ENCODE results near the gene TCERG1L.
"Not testable (repeated sequence)": the region's sequence is repeated elsewhere in the genome, so short reads cannot be mapped to it uniquely, and the experiment has no call there.

The TCERG1L gene

DNA sequence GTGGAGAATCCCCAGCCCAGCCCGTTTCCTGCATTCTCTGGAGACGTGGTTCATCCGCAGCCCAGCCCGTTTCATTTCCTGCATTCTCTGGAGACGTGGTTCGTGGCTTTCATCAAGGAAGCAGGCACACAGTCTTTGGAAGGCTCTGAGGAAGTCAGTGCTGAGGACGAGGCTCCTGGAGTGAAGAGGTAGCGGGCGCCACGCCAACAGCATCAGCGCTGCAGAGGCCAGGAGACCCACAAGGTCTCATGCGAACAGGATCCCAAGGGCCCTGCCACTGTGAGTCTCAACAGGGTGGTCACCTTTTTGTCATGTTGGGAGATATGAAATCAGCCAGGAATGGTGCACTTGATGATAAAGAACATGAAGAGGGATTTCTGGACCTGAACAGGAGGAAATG lies 12.4 kb upstream of the TCERG1L start:
- H3K36me3 ChIP-seq (ENCODE audit: control insufficient read depth in 4 of 4, insufficient read depth in 4 of 4, low read length in 3 of 4): no peaks in the 10 kb centered on the region
- 39% methylated on average over 12 of the region's 12 CpGs for WGBS (ENCODE audit: insufficient coverage)
- ChIA-PET POLR2A (no interaction called here), CTCF (no interaction called here)
- no peaks in the 10 kb centered on the region for H3K4me1 ChIP-seq (ENCODE audit: control extremely low read depth in 1 of 4, control insufficient read depth in 4 of 4, insufficient read depth in 4 of 4, low read length in 3 of 4)
- H3K27ac ChIP-seq (ENCODE audit: insufficient read depth in 1 of 2, low read depth in 1 of 2, low read length in 2 of 2, poor library complexity in 1 of 2, severe bottlenecking in 2 of 2): no peak overlapping the region
- H3K27me3 ChIP-seq (replicated peaks in 2 of 5; ENCODE audit: control insufficient read depth in 4 of 5, insufficient read depth in 5 of 5, low read length in 4 of 5): peaks cover 0 to 57% (median 11%) of the 10 kb centered on the region in 5 experiments
- no peak overlapping the region for H3K4me3 ChIP-seq (ENCODE audit: control insufficient read depth in 1 of 7, extremely low read depth in 1 of 7, insufficient read depth in 4 of 7, low read depth in 2 of 7, low read length in 6 of 7)
- DNase-seq: no peak
- no peaks in the 10 kb centered on the region for H3K9me3 ChIP-seq (ENCODE audit: control extremely low read depth in 1 of 5, control insufficient read depth in 4 of 5, insufficient read depth in 2 of 5, low read depth in 1 of 5, low read length in 4 of 5)

DNA sequence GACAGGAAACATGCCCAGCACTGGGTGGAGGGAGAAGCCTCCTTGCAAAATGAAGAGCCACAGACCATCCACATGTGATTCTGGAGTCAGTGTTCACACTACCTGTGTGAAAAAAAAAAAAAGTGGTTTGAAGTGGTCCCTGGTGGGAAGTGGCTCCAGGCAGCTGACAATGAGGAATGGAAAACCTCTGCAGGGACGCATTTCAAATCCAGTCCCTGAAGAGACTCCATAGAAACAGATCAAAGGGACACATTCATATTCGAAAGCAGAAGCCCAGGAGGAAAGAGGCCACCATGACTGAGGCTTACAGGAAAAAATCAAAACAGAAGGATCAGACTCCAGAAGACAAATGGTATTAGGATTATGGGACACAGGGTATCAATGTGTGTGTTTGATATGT lies 11.5 kb upstream of the TCERG1L start:
- DNase-seq: no peak
- Histone ChIP-seq H3K4me3 (ENCODE audit: control insufficient read depth in 1 of 7, extremely low read depth in 1 of 7, insufficient read depth in 4 of 7, low read depth in 2 of 7, low read length in 6 of 7) (no peak overlapping the region), H3K9me3 (ENCODE audit: control extremely low read depth in 1 of 5, control insufficient read depth in 4 of 5, insufficient read depth in 2 of 5, low read depth in 1 of 5, low read length in 4 of 5) (no peaks in the 10 kb centered on the region), H3K36me3 (ENCODE audit: control insufficient read depth in 4 of 4, insufficient read depth in 4 of 4, low read length in 3 of 4) (no peaks in the 10 kb centered on the region), H3K27me3 (replicated peaks in 2 of 5; ENCODE audit: control insufficient read depth in 4 of 5, insufficient read depth in 5 of 5, low read length in 4 of 5) (peaks cover 0 to 64% (median 11%) of the 10 kb centered on the region in 5 experiments), H3K27ac (ENCODE audit: insufficient read depth in 1 of 2, low read depth in 1 of 2, low read length in 2 of 2, poor library complexity in 1 of 2, severe bottlenecking in 2 of 2) (no peak overlapping the region), H3K4me1 (ENCODE audit: control extremely low read depth in 1 of 4, control insufficient read depth in 4 of 4, insufficient read depth in 4 of 4, low read length in 3 of 4) (no peaks in the 10 kb centered on the region)
- ChIA-PET POLR2A (no interaction called here), CTCF (no interaction called here)
- WGBS (ENCODE audit: insufficient coverage): 91% methylated on average over 2 of the region's 2 CpGs

DNA sequence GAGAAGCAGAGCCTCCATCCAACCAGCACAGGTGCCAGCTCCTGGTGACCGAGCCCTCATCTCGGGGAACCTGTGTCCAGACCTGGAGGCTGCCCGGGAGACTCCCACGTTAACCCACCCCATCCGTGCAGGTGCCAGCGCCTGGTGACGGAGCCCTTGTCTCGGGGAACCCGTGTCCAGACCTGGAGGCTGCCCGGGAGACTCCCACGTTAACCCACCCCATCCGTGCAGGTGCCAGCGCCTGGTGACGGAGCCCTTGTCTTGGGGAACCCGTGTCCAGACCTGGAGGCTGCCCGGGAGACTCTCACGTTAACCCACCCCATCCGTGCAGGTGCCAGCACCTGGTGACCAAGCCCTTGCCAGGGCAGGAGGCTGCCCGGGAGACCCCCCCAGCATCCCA lies 11.1 kb upstream of the TCERG1L start:
- peaks cover 0 to 69% (median 11%) of the 10 kb centered on the region in 5 experiments for H3K27me3 ChIP-seq (replicated peaks in 2 of 5; ENCODE audit: control insufficient read depth in 4 of 5, insufficient read depth in 5 of 5, low read length in 4 of 5)
- H3K9me3 ChIP-seq (ENCODE audit: control extremely low read depth in 1 of 5, control insufficient read depth in 4 of 5, insufficient read depth in 2 of 5, low read depth in 1 of 5, low read length in 4 of 5); DNase-seq; H3K36me3 ChIP-seq (ENCODE audit: control insufficient read depth in 4 of 4, insufficient read depth in 4 of 4, low read length in 3 of 4); H3K4me1 ChIP-seq (ENCODE audit: control extremely low read depth in 1 of 4, control insufficient read depth in 4 of 4, insufficient read depth in 4 of 4, low read length in 3 of 4); CTCF ChIA-PET; POLR2A ChIA-PET; H3K27ac ChIP-seq (ENCODE audit: insufficient read depth in 1 of 2, low read depth in 1 of 2, low read length in 2 of 2, poor library complexity in 1 of 2, severe bottlenecking in 2 of 2); H3K4me3 ChIP-seq (ENCODE audit: control insufficient read depth in 1 of 7, extremely low read depth in 1 of 7, insufficient read depth in 4 of 7, low read depth in 2 of 7, low read length in 6 of 7): not testable (repeated sequence)
- WGBS (ENCODE audit: insufficient coverage): 95% methylated on average over 14 of the region's 19 CpGs

DNA sequence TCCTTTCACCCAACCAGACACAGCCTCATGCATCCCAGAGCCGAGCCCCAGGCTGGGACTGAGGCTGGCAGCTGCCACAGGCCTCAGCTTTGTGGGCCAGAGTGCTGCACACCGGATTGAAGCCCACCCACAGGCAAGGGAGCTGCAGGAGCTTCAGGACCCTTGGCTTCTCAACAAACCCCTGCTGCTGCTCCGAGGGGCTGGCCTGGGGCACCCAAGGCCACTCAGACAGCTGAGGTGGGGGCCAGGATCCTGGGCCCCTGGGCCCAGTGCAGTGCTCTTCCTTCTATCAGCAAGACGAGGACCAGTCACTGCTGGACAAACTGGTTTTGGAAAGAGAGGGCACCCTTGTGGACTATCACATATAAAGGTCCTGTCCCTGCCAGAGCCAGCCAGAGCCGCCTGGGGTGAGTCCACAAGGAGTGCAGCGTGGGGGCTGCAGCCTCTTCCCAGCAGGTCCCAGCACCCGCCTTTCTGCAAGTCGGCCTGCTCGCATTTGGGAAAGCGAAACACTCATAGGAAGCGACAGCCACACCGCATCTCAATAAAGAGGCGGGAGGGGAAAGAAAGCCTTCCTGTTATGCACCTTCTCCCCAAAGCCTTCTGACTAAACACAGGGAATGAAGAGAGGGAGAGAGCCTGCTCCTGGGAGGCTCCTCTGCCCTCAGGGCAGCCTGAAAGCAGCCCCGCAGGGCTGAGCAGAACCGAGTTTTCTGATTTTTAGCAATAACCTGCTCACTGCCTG lies 9.5 kb upstream of the TCERG1L start:
- Histone ChIP-seq H3K4me1 (ENCODE audit: control extremely low read depth in 1 of 4, control insufficient read depth in 4 of 4, insufficient read depth in 4 of 4, low read length in 3 of 4) (no peaks in the 10 kb centered on the region), H3K9me3 (ENCODE audit: control extremely low read depth in 1 of 5, control insufficient read depth in 4 of 5, insufficient read depth in 2 of 5, low read depth in 1 of 5, low read length in 4 of 5) (no peaks in the 10 kb centered on the region), H3K36me3 (ENCODE audit: control insufficient read depth in 4 of 4, insufficient read depth in 4 of 4, low read length in 3 of 4) (no peaks in the 10 kb centered on the region), H3K27ac (ENCODE audit: insufficient read depth in 1 of 2, low read depth in 1 of 2, low read length in 2 of 2, poor library complexity in 1 of 2, severe bottlenecking in 2 of 2) (no peak overlapping the region), H3K4me3 (ENCODE audit: control insufficient read depth in 1 of 7, extremely low read depth in 1 of 7, insufficient read depth in 4 of 7, low read depth in 2 of 7, low read length in 6 of 7) (no peak overlapping the region), H3K27me3 (replicated peaks in 2 of 5; ENCODE audit: control insufficient read depth in 4 of 5, insufficient read depth in 5 of 5, low read length in 4 of 5) (peaks cover 0 to 76% (median 11%) of the 10 kb centered on the region in 5 experiments)
- ChIA-PET POLR2A (no interaction called here), CTCF (interaction anchor here (0.6 kb wide), 1 partner anchor 495 kb away, joined by 3 read pairs; no protein-coding TSS in a partner anchor)
- 34% methylated on average over 9 of the region's 15 CpGs for WGBS (ENCODE audit: insufficient coverage)
- DNase-seq: no peak

DNA sequence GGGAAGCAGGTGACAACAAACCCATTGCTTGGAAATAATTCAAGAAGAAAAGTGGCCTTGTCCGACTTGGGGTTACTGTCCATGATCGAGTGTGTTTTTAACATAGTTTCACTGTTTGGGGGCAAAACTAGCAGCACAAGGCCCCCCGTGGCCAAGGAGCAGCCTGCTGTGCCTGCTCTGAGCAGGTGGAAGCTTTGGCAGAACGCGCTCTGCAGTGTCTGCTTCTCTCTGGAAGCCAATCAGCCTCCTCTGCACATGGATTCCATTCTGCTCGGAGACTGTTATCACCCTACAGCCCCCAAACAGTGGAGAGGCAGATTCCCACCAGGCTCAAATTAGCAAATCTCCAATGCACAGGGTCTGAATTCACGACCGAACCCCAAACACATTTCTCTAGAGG lies 7.3 kb upstream of the TCERG1L start:
- Histone ChIP-seq H3K27ac (ENCODE audit: insufficient read depth in 1 of 2, low read depth in 1 of 2, low read length in 2 of 2, poor library complexity in 1 of 2, severe bottlenecking in 2 of 2) (no peak overlapping the region), H3K4me1 (ENCODE audit: control extremely low read depth in 1 of 4, control insufficient read depth in 4 of 4, insufficient read depth in 4 of 4, low read length in 3 of 4) (no peaks in the 10 kb centered on the region), H3K9me3 (ENCODE audit: control extremely low read depth in 1 of 5, control insufficient read depth in 4 of 5, insufficient read depth in 2 of 5, low read depth in 1 of 5, low read length in 4 of 5) (no peaks in the 10 kb centered on the region), H3K36me3 (ENCODE audit: control insufficient read depth in 4 of 4, insufficient read depth in 4 of 4, low read length in 3 of 4) (no peaks in the 10 kb centered on the region), H3K4me3 (ENCODE audit: control insufficient read depth in 1 of 7, extremely low read depth in 1 of 7, insufficient read depth in 4 of 7, low read depth in 2 of 7, low read length in 6 of 7) (no peak overlapping the region), H3K27me3 (replicated peaks in 2 of 5; ENCODE audit: control insufficient read depth in 4 of 5, insufficient read depth in 5 of 5, low read length in 4 of 5) (peaks cover 0 to 88% (median 17%) of the 10 kb centered on the region in 5 experiments)
- 89% methylated on average over 6 of the region's 8 CpGs for whole genome bisulfite sequencing (ENCODE audit: insufficient coverage)
- DNase-seq: no peak
- CTCF ChIA-PET: no interaction called here
- POLR2A ChIA-PET: no interaction called here

DNA sequence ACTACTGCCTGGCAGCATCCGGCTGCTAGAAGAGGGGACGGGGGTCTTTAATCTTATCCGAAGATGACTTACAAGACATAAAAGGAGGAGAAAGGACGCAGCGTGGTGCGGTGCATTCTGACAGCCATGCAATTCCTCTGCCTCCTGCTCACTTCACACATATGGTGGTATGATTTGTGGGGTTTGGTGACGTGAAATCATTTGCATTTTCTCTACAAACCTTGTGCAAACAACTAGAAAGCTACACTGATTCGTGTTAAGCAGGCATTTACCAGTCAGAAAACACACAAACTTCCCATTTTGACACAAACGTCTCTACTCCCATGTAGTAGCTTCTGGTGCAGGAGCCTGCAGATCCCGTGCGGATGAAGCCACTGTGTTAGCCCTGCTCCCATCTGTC lies 6.8 kb upstream of the TCERG1L start:
- CTCF ChIA-PET: no interaction called here
- Histone ChIP-seq H3K27ac (ENCODE audit: insufficient read depth in 1 of 2, low read depth in 1 of 2, low read length in 2 of 2, poor library complexity in 1 of 2, severe bottlenecking in 2 of 2) (no peak overlapping the region), H3K36me3 (ENCODE audit: control insufficient read depth in 4 of 4, insufficient read depth in 4 of 4, low read length in 3 of 4) (no peaks in the 10 kb centered on the region), H3K9me3 (ENCODE audit: control extremely low read depth in 1 of 5, control insufficient read depth in 4 of 5, insufficient read depth in 2 of 5, low read depth in 1 of 5, low read length in 4 of 5) (no peaks in the 10 kb centered on the region), H3K4me3 (ENCODE audit: control insufficient read depth in 1 of 7, extremely low read depth in 1 of 7, insufficient read depth in 4 of 7, low read depth in 2 of 7, low read length in 6 of 7) (no peak overlapping the region), H3K27me3 (replicated peaks in 2 of 5; ENCODE audit: control insufficient read depth in 4 of 5, insufficient read depth in 5 of 5, low read length in 4 of 5) (peaks cover 0 to 89% (median 18%) of the 10 kb centered on the region in 5 experiments), H3K4me1 (ENCODE audit: control extremely low read depth in 1 of 4, control insufficient read depth in 4 of 4, insufficient read depth in 4 of 4, low read length in 3 of 4) (no peaks in the 10 kb centered on the region)
- WGBS (ENCODE audit: insufficient coverage): 75% methylated on average over 10 of the region's 11 CpGs
- POLR2A ChIA-PET: no interaction called here
- DNase-seq: no peak

DNA sequence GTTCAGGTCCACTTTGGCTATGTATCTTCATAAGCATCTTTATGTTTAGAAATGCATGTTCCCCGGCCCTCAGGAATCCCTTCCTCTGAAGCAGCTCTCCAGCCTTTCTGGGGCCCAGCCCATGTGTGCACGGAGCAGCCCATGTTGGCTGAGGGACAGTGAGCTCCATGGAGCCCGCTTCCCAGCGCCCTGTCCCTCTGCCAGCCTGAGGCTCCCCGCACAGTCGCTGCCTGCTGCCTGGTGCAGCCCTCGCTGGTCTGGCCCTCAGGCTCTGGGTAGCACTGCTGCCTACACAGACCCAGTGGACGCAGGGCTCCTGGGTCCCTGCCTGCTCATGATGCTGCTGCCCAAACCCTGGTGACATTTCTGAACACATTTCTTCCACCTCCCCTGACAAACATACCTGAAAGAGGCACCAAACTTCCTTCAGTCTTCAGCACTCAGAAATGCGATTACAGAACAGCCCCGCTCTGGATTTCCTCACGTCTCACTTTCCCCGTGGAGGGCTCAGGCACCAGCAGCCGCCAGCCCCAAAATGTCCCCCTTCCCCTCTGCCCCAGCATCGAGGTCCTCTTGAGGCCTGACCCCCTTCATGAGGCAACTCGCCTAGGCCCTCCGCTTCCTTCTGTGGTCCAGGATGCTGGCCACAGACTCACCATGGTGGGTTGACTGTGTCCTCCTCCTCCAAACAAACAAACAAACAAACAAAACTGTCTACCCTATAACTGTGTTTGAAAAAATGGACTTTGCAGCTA lies 5.0 kb upstream of the TCERG1L start:
- Histone ChIP-seq H3K27me3 (replicated peaks in 2 of 5; ENCODE audit: control insufficient read depth in 4 of 5, insufficient read depth in 5 of 5, low read length in 4 of 5) (peaks cover 0 to 92% (median 20%) of the 10 kb centered on the region in 5 experiments), H3K9me3 (ENCODE audit: control extremely low read depth in 1 of 5, control insufficient read depth in 4 of 5, insufficient read depth in 2 of 5, low read depth in 1 of 5, low read length in 4 of 5) (no peaks in the 10 kb centered on the region), H3K4me3 (ENCODE audit: control insufficient read depth in 1 of 7, extremely low read depth in 1 of 7, insufficient read depth in 4 of 7, low read depth in 2 of 7, low read length in 6 of 7) (no peak overlapping the region), H3K36me3 (ENCODE audit: control insufficient read depth in 4 of 4, insufficient read depth in 4 of 4, low read length in 3 of 4) (no peaks in the 10 kb centered on the region), H3K4me1 (ENCODE audit: control extremely low read depth in 1 of 4, control insufficient read depth in 4 of 4, insufficient read depth in 4 of 4, low read length in 3 of 4) (peaks cover 0 to 6% (median 2%) of the 10 kb centered on the region in 4 experiments), H3K27ac (ENCODE audit: insufficient read depth in 1 of 2, low read depth in 1 of 2, low read length in 2 of 2, poor library complexity in 1 of 2, severe bottlenecking in 2 of 2) (no peak overlapping the region)
- ChIA-PET CTCF (no interaction called here), POLR2A (no interaction called here)
- 93% methylated on average over 12 of the region's 16 CpGs for WGBS (ENCODE audit: insufficient coverage)
- DNase-seq: no peak
